Sigmoid colon (tissue), 7 donors: ENCODE measurements around the gene HMSD. TPM values are rescaled to one million over a fixed set of nuclear protein-coding genes. Genes with fewer than 3 reads are reported as not detected.

Experiments used
- DNase-seq: peaks from one replicate; pipeline ENCODE4 v3.0.0-alpha.2; 2019
- H3K27ac ChIP-seq, 4 donors: fragments of 200-600 bp; sonication (generic); one replicate each; pipeline ENCODE4 v1.5.1; 2016 to 2019; ENCODE audit warnings: mild to moderate bottlenecking in 1 of 4
- H3K27me3 ChIP-seq, 3 donors: fragments of 200-600 bp; sonication (generic); one replicate each; pipeline ENCODE4 v1.5.1; 2019; ENCODE audit warnings: mild to moderate bottlenecking in 1 of 3
- H3K36me3 ChIP-seq, 4 donors: fragments of 200-600 bp; sonication (generic); one replicate each; pipeline ENCODE4 v1.5.1; 2016 to 2019
- H3K4me1 ChIP-seq, 4 donors: fragments of 200-600 bp; sonication (generic); one replicate each; pipeline ENCODE4 v1.5.1; 2017 to 2019
- H3K4me3 ChIP-seq, 4 donors: fragments of 200-600 bp; sonication (generic); one replicate each; pipeline ENCODE4 v1.5.1; 2017 to 2019; ENCODE audit warnings: mild to moderate bottlenecking in 2 of 4, moderate library complexity in 1 of 4
- H3K9me3 ChIP-seq, 4 donors: fragments of 200-600 bp in 3 of 4; sonication (generic) in 3 of 4; one replicate each; pipeline versions ENCODE4 v1.5.1 to v1.6.1; 2013 to 2019
- CTCF ChIP-seq, 4 experiments: fragments of 450-650 bp in 3 of 4; fragments of 200-600 bp in 1 of 4; IDR thresholded peaks; one replicate each; pipeline ENCODE4 v1.5.1; 2016 to 2019; ENCODE audit warnings: antibody characterized with exemption in 4 of 4, mild to moderate bottlenecking in 3 of 4, moderate library complexity in 2 of 4
- EP300 ChIP-seq, 4 donors: sonication (generic); formaldehyde crosslinking; IDR thresholded peaks; one replicate each; pipeline ENCODE4 v1.6.1; 2017; ENCODE audit warnings: antibody characterized with exemption in 4 of 4
- POLR2A ChIP-seq, 2 donors: fragments of 450-650 bp; IDR thresholded peaks; one replicate each; pipeline ENCODE4 v1.6.1; 2016; ENCODE audit warnings: antibody characterized with exemption in 2 of 2, mild to moderate bottlenecking in 2 of 2, moderate library complexity in 2 of 2
- POLR2AphosphoS5 ChIP-seq, 4 donors: sonication (generic); formaldehyde crosslinking; IDR thresholded peaks; one replicate each; pipeline ENCODE4 v1.6.1; 2017; ENCODE audit warnings: antibody characterized with exemption in 4 of 4
- WGBS, 2 donors: extraction: QIAGEN DNeasy Blood & Tissue Kit; methylation state at CpG; one replicate each; pipeline ENCODE4 v1.1.7; 2013; 5-methylcytosine and 5-hydroxymethylcytosine counted together
- intact Hi-C: fragments of 100-400 bp; cut with DNase I; formaldehyde crosslinking; loops from one replicate; pipeline ENCODE4 v1.15.1; 2023
- polyA plus RNA-seq, 3 donors: library from polyadenylated mRNA; stranded (reverse); fragments of 200-250 nt; gene quantifications; one replicate each; pipeline ENCODE4 v1.2.3, GENCODE V29; 2013
- total RNA-seq, 4 donors: library from RNA; depleted of rRNA; stranded (reverse); fragments of >200 nt; gene quantifications; one replicate each; pipeline ENCODE4 v1.1.0, GENCODE V29; 2016
- donor health status: healthy with polysubstance abuse.
- donor health status: Bipolar disorder and iron deficiency.
- donor health status: healthy.

Gene HMSD
- total RNA-seq, result not detected
- under 1 TPM in 1 of 3 donors, not detected in 2; 0.54 TPM for polyA plus RNA-seq

GRCh38 chr18:63949068-63949737 is at the start of gene HMSD:
Gene HMSD, plus strand, starts transcription at chr18:63949301. Its CDS starts 4,155 bp downstream, at chr18:63953456.
- peaks cover 0 to 2% (median 0%) of the 10 kb centered on the region in 4 donors for H3K9me3 ChIP-seq
- no peaks in the 10 kb centered on the region for H3K36me3 ChIP-seq
- peak in 1 of 4 experiments; percentile 25 for TF ChIP-seq CTCF (IDR thresholded peaks at IDR 0.05)
- no peak for TF ChIP-seq EP300 (IDR thresholded peaks at IDR 0.05)
- peak within 1 kb of the TSS in 3 of 4 donors; percentile 6 to 33 (median 28) for H3K4me3 ChIP-seq
- intact Hi-C loops, result no loop called here
- H3K27me3 ChIP-seq, result peaks cover 0 to 24% (median 0%) of the 10 kb centered on the region in 3 donors
- no peak for DNase-seq
- peaks cover 0 to 8% (median 4%) of the 10 kb centered on the region in 4 donors for H3K4me1 ChIP-seq
- 6 to 18% methylated on average over 35 of the region's 35 CpGs for WGBS, 2 donors
- H3K27ac ChIP-seq, result no peak within 1 kb of the TSS

GRCh38 chr18:63903851-63904570 is 45.1 kb upstream of the HMSD start:
- WGBS, 2 donors, result 91 to 96% methylated on average over 1 of the region's 1 CpG
- no peaks in the 10 kb centered on the region for H3K36me3 ChIP-seq
- no peak for TF ChIP-seq POLR2AphosphoS5 (IDR thresholded peaks at IDR 0.05)
- TF ChIP-seq EP300 (IDR thresholded peaks at IDR 0.05), result no peak
- no peak for TF ChIP-seq POLR2A (IDR thresholded peaks at IDR 0.05)
- TF ChIP-seq CTCF (IDR thresholded peaks at IDR 0.05), result no peak
- no peak for DNase-seq
- H3K27ac ChIP-seq, result no peak overlapping the region
- H3K4me3 ChIP-seq, result no peak overlapping the region
- H3K27me3 ChIP-seq, result no peaks in the 10 kb centered on the region
- intact Hi-C loops, result no loop called here
- H3K9me3 ChIP-seq, result no peaks in the 10 kb centered on the region
- no peaks in the 10 kb centered on the region for H3K4me1 ChIP-seq

GRCh38 chr18:63904694-63905093 is 44.4 kb upstream of the HMSD start:
- H3K27me3 ChIP-seq, result no peaks in the 10 kb centered on the region
- H3K4me1 ChIP-seq, result no peaks in the 10 kb centered on the region
- no peak for TF ChIP-seq EP300 (IDR thresholded peaks at IDR 0.05)
- no peak for TF ChIP-seq CTCF (IDR thresholded peaks at IDR 0.05)
- no peak for TF ChIP-seq POLR2A (IDR thresholded peaks at IDR 0.05)
- no peak for TF ChIP-seq POLR2AphosphoS5 (IDR thresholded peaks at IDR 0.05)
- no peaks in the 10 kb centered on the region for H3K36me3 ChIP-seq
- H3K4me3 ChIP-seq, result no peak overlapping the region
- no peak for DNase-seq
- intact Hi-C loops, result no loop called here
- 41 to 72% methylated on average over 1 of the region's 1 CpG for WGBS, 2 donors
- no peaks in the 10 kb centered on the region for H3K9me3 ChIP-seq
- H3K27ac ChIP-seq, result no peak overlapping the region

- Histone ChIP-seq H3K9me3 (no peaks in the 10 kb centered on the region), H3K4me3 (no peak overlapping the region), H3K27me3 (no peaks in the 10 kb centered on the region), H3K36me3 (no peaks in the 10 kb centered on the region), H3K27ac (no peak overlapping the region), H3K4me1 (no peaks in the 10 kb centered on the region)
- TF ChIP-seq EP300 (IDR thresholded peaks at IDR 0.05) (no peak), CTCF (IDR thresholded peaks at IDR 0.05) (no peak), POLR2A (IDR thresholded peaks at IDR 0.05) (no peak), POLR2AphosphoS5 (IDR thresholded peaks at IDR 0.05) (no peak)
- intact Hi-C loops, result no loop called here
- 89 to 91% methylated on average over 2 of the region's 2 CpGs for WGBS, 2 donors
- DNase-seq, result no peak
Observed at GRCh38 chr18:63905361-63905760, 43.7 kb upstream of the HMSD start.
